GM23248 (cell line): ENCODE results near the gene OR13F1.

ENCODE experiments used
- EZH2 ChIP-seq: fragments of 200-600 bp; sonication (generic); IDR thresholded peaks from 2 replicates; pipeline ENCODE4 v1.6.1; 2018; ENCODE audit warnings: antibody characterized with exemption, mild to moderate bottlenecking; ENCODE audit not compliant: insufficient read depth, poor library complexity, severe bottlenecking
- EZH2phosphoT487 ChIP-seq: fragments of 200-600 bp; sonication (generic); IDR thresholded peaks from 2 replicates; pipeline ENCODE4 v1.6.1; 2018; ENCODE audit warnings: antibody characterized with exemption, moderate library complexity, mild to moderate bottlenecking, low read depth; ENCODE audit not compliant: insufficient read depth

DNA sequence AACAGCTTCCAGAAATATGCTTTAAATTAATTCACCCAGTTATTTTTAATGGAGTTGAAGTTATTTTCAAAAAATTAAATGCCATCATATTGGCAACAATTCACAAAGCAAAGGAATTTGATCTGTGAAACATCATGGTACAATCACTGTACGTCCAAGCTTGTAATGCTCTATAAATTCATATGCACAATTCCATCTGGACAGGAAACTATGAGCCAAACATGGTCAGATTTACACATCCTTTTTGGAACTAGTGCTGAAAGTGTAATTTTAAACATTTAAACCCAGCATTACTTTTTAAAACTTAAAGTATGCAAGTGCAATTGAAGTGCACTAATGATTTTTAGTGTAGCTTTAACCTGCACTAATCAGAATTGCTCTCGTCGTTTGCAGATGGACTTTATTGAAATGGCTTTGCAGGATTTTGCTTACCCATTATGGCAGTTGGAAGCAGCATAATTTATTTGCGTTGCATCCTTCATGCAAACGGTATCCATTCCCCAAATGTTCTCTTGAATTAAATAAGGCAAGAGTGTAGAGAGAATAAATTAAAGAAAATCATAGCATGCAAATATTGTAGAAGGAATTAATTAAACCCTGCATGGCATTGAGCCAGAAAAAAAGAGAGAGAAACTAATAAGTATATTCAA is 21.0 kb upstream of the OR13F1 start:
- no peak for TF ChIP-seq EZH2
- TF ChIP-seq EZH2phosphoT487: no peak
